NCI-H128 (cell line): ENCODE data around the gene KSR1.

Experiments used
- DNase-seq: peaks from one replicate; lab custom pipeline; 2025; ENCODE audit not compliant: unreplicated experiment; lab: John Stamatoyannopoulos, UW

KSR1 gene

GRCh38 chr17:27603880-27604794 lies 147.9 kb downstream of the KSR1 start:
- DNase-seq = no peak

- no peak for DNase-seq
These were observed 149.2 kb downstream of the KSR1 start for GRCh38 chr17:27605409-27605808.

GRCh38 chr17:27607521-27608091 lies 151.4 kb downstream of the KSR1 start:
- no peak for DNase-seq

GRCh38 chr17:27608328-27609230 lies 152.3 kb downstream of the KSR1 start:
- no peak for DNase-seq

- DNase-seq = no peak
These were observed 153.5 kb downstream of the KSR1 start for GRCh38 chr17:27609611-27610303.

- DNase-seq = no peak
These were observed 154.0 kb downstream of the KSR1 start for GRCh38 chr17:27610304-27610677.

GRCh38 chr17:27612160-27612770 lies 156.0 kb downstream of the KSR1 start:
- DNase-seq = no peak

- no peak for DNase-seq
These were observed 157.2 kb downstream of the KSR1 start for GRCh38 chr17:27613433-27613832.

GRCh38 chr17:27615121-27615520 lies 158.9 kb downstream of the KSR1 start:
- no peak for DNase-seq

- no peak for DNase-seq
These were observed 160.2 kb downstream of the KSR1 start for GRCh38 chr17:27616414-27616813.

- no peak for DNase-seq
These were observed 162.2 kb downstream of the KSR1 start for GRCh38 chr17:27618417-27618816.

GRCh38 chr17:27620721-27621120 lies 164.5 kb downstream of the KSR1 start:
- DNase-seq = no peak

- DNase-seq = no peak
These were observed 165.3 kb downstream of the KSR1 start for GRCh38 chr17:27621536-27621935.

GRCh38 chr17:27621942-27622559 lies 165.8 kb downstream of the KSR1 start:
- DNase-seq = no peak

GRCh38 chr17:27622986-27623385 lies 166.7 kb downstream of the KSR1 start:
- DNase-seq = no peak

- no peak for DNase-seq
These were observed 167.4 kb downstream of the KSR1 start for GRCh38 chr17:27623614-27624013.

- no peak for DNase-seq
These were observed 168.3 kb downstream of the KSR1 start for GRCh38 chr17:27624539-27624938.

- no peak for DNase-seq
These were observed 169.6 kb downstream of the KSR1 start for GRCh38 chr17:27625856-27626255.

- DNase-seq = no peak
These were observed 171.3 kb downstream of the KSR1 start for GRCh38 chr17:27627514-27627913.

- no peak for DNase-seq
These were observed 172.1 kb downstream of the KSR1 start for GRCh38 chr17:27628376-27628775.
